SK-N-MC (cell line): Measurements from ENCODE around the gene OR52E4.

Experiments used
- EZH2 ChIP-seq: fragments of 200-600 bp; sonication (generic); IDR thresholded peaks from one replicate; pipeline ENCODE4 v1.6.1; 2017; ENCODE audit warnings: antibody characterized with exemption
- POLR2AphosphoS5 ChIP-seq: IDR thresholded peaks from 2 replicates; pipeline ENCODE4 v1.6.1; 2012; ENCODE audit warnings: mild to moderate bottlenecking, low read depth, low read length, borderline replicate concordance

- no peak for TF ChIP-seq EZH2
- no peak for TF ChIP-seq POLR2AphosphoS5
Measured at GRCh38 chr11:5831196-5831829, 49.1 kb upstream of the OR52E4 start.
